Measurements from ENCODE around the gene OSBPL8.

- TF ChIP-seq POLR2A (IDR thresholded peaks at IDR 0.05; ENCODE audit: low read length) (no peak), GATA1 (IDR thresholded peaks at IDR 0.05; ENCODE audit: low read depth, low read length) (no peak)
These were observed 246.3 kb downstream of the OSBPL8 start for GRCh38 chr12:76313299-76313698.
